Measurements from ENCODE around the gene SF1. TPM values are rescaled to one million over a fixed set of nuclear protein-coding genes. Genes with fewer than 3 reads are reported as not detected.

SF1 gene
- total and polyA plus RNA-seq, 9 of the 15 experiments (the other 6 are each of a cell fraction or from before 2014, with no cell fraction given), result 13.1 to 334 (median 111) TPM

GRCh38 chr11:64767344-64768299 is 10.7 kb downstream of the SF1 start (continued):
- TF ChIP-seq, protein P1, sequence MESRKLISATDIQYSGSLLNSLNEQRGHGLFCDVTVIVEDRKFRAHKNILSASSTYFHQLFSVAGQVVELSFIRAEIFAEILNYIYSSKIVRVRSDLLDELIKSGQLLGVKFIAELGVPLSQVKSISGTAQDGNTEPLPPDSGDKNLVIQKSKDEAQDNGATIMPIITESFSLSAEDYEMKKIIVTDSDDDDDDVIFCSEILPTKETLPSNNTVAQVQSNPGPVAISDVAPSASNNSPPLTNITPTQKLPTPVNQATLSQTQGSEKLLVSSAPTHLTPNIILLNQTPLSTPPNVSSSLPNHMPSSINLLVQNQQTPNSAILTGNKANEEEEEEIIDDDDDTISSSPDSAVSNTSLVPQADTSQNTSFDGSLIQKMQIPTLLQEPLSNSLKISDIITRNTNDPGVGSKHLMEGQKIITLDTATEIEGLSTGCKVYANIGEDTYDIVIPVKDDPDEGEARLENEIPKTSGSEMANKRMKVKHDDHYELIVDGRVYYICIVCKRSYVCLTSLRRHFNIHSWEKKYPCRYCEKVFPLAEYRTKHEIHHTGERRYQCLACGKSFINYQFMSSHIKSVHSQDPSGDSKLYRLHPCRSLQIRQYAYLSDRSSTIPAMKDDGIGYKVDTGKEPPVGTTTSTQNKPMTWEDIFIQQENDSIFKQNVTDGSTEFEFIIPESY (CRISPR knock-in tag; IDR thresholded peaks at IDR 0.05), result peak; percentile 84
- TF ChIP-seq LARP7 (IDR thresholded peaks at IDR 0.05) (no peak), CREM (IDR thresholded peaks at IDR 0.05; ENCODE audit: low read depth) (peak; percentile 34; the same call in 1 of the 2 replicates), SRSF1 (IDR thresholded peaks at IDR 0.05; ENCODE audit: low read depth, low read length) (no peak), BCL6 (CRISPR knock-in tag; IDR thresholded peaks at IDR 0.05) (no peak), ZNF639 (CRISPR knock-in tag; conservative IDR thresholded peaks at IDR 0.05 in 1 of 2, IDR thresholded peaks at IDR 0.05 in 1 of 2) (no peak), SUPT5H (IDR thresholded peaks at IDR 0.05) (peak; percentile 49; the same call in 1 of the 2 replicates), ATF2 (CRISPR knock-in tag; IDR thresholded peaks at IDR 0.05) (no peak), RBM14 (IDR thresholded peaks at IDR 0.05; ENCODE audit: borderline replicate concordance, insufficient read depth, low read depth, low read length) (no peak), IRF2 (CRISPR knock-in tag; IDR thresholded peaks at IDR 0.05) (0 out of 2 replicates have a peak, but pooled peaks have one; percentile 26), SNRNP70 (optimal IDR thresholded peaks at IDR 0.05; ENCODE audit: low read depth, low read length) (no peak), SMC3 (conservative IDR thresholded peaks at IDR 0.05; ENCODE audit: insufficient read depth, low read depth, low read length) (0 out of 2 replicates have a peak, but pooled peaks have one; percentile 22), POLR2A (conservative IDR thresholded peaks at IDR 0.05) (peak; percentile 61; the same call in 1 of the 2 replicates), ZKSCAN3 (CRISPR knock-in tag; IDR thresholded peaks at IDR 0.05) (no peak), NR1H2 (CRISPR knock-in tag; IDR thresholded peaks at IDR 0.05) (no peak), MAZ (CRISPR knock-in tag; conservative IDR thresholded peaks at IDR 0.05 in 1 of 2, IDR thresholded peaks at IDR 0.05 in 1 of 2) (peak in 1 of 2 experiments; percentile 22; a peak in 1 of 4 replicates)
- TF ChIP-seq, protein P2, sequence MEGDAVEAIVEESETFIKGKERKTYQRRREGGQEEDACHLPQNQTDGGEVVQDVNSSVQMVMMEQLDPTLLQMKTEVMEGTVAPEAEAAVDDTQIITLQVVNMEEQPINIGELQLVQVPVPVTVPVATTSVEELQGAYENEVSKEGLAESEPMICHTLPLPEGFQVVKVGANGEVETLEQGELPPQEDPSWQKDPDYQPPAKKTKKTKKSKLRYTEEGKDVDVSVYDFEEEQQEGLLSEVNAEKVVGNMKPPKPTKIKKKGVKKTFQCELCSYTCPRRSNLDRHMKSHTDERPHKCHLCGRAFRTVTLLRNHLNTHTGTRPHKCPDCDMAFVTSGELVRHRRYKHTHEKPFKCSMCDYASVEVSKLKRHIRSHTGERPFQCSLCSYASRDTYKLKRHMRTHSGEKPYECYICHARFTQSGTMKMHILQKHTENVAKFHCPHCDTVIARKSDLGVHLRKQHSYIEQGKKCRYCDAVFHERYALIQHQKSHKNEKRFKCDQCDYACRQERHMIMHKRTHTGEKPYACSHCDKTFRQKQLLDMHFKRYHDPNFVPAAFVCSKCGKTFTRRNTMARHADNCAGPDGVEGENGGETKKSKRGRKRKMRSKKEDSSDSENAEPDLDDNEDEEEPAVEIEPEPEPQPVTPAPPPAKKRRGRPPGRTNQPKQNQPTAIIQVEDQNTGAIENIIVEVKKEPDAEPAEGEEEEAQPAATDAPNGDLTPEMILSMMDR (IDR thresholded peaks at IDR 0.05 in 2 of 3, conservative IDR thresholded peaks at IDR 0.05 in 1 of 3; ENCODE audit: insufficient read depth in 2 of 3, low read depth in 1 of 3, low read length in 3 of 3), result peak; percentile 63 to 88 (median 67)

Data from K562 (cell line).